ENCODE results near the gene ZNF57. TPM values are rescaled to one million over a fixed set of nuclear protein-coding genes. Genes with fewer than 3 reads are reported as not detected.

ZNF57 gene
- total and polyA plus RNA-seq, 9 of the 15 experiments (the other 6 are each of a cell fraction or from before 2014, with no cell fraction given), result 3.9 to 13.5 (median 7.8) TPM

- no peak overlapping the region for H3K27ac ChIP-seq (ENCODE audit: extremely low read depth, low read depth, low read length)
- WGBS (ENCODE audit: insufficient coverage, low coverage, missing lambda C conversion rate), result 47% methylated on average over 3 of the region's 3 CpGs
- no peaks in the 10 kb centered on the region for H3K79me2 ChIP-seq (ENCODE audit: control insufficient read depth, insufficient read depth, low read length)
- peaks cover 36% of the 10 kb centered on the region for H3K36me3 ChIP-seq (ENCODE audit: control insufficient read depth, insufficient read depth, low read length)
- ChIA-PET POLR2A (no interaction called here), CTCF (ENCODE audit: low intra/inter-chr PET ratio) (no interaction called here)
- no peak for FAIRE-seq
- in situ Hi-C loops (cut with MboI), result no loop called here
- DNase-seq (ENCODE audit: extremely low read depth in 1 of 4, low spot score in 3 of 4), result no peak
- peaks cover 32% of the 10 kb centered on the region for H3K9me3 ChIP-seq (replicated peaks; ENCODE audit: control insufficient read depth, insufficient read depth, low read depth, low read length)
- intact Hi-C loops (cut with micrococcal nuclease), result no loop called here
- H2AFZ ChIP-seq (ENCODE audit: low read depth, low read length), result no peak overlapping the region
- ATAC-seq, result no peak
- no peak overlapping the region for H3K4me3 ChIP-seq
- H3K4me2 ChIP-seq (ENCODE audit: insufficient read depth, low read length), result no peak overlapping the region
- H3K27me3 ChIP-seq (ENCODE audit: control insufficient read depth in 2 of 2, insufficient read depth in 2 of 2, low read length in 2 of 2), result no peaks in the 10 kb centered on the region
- no peaks in the 10 kb centered on the region for H4K20me1 ChIP-seq (replicated peaks; ENCODE audit: control insufficient read depth, insufficient read depth, low read length)
- BruUV-seq (replicated peaks), result no TSS peak
- peaks cover 0 to 5% of the 10 kb centered on the region in 2 experiments; a peak in 2 of 5 replicates for H3K4me1 ChIP-seq (replicated peaks in 1 of 2; ENCODE audit: control insufficient read depth in 2 of 2, insufficient read depth in 2 of 2, low read length in 2 of 2)
- no peak overlapping the region for H3K9ac ChIP-seq (ENCODE audit: insufficient read depth in 1 of 2, low read depth in 2 of 2, low read length in 2 of 2)
- H3K9me1 ChIP-seq (ENCODE audit: control insufficient read depth, insufficient read depth, low read length), result no peaks in the 10 kb centered on the region
- TF ChIP-seq ZNF551 (CRISPR knock-in tag; IDR thresholded peaks at IDR 0.05) (no peak), RHOXF2B (CRISPR knock-in tag; conservative IDR thresholded peaks at IDR 0.05) (no peak), ZNF655 (CRISPR knock-in tag; IDR thresholded peaks at IDR 0.05) (no peak), KAT2B (IDR thresholded peaks at IDR 0.05; ENCODE audit: low read depth, low read length) (no peak), FOXP4 (CRISPR knock-in tag; IDR thresholded peaks at IDR 0.05; ENCODE audit: borderline replicate concordance) (no peak), PREB (CRISPR knock-in tag; IDR thresholded peaks at IDR 0.05) (no peak), ZFP91 (CRISPR knock-in tag; IDR thresholded peaks at IDR 0.05) (no peak), ZNF717 (CRISPR knock-in tag; IDR thresholded peaks at IDR 0.05) (no peak), NFE2L1 (tag; IDR thresholded peaks at IDR 0.05; ENCODE audit: borderline replicate concordance, low read depth) (no peak), DACH1 (IDR thresholded peaks at IDR 0.05; ENCODE audit: partially characterized antibody) (no peak), ARID1B (IDR thresholded peaks at IDR 0.05) (no peak), TOE1 (IDR thresholded peaks at IDR 0.05; ENCODE audit: borderline replicate concordance) (no peak), TOE1 (CRISPR knock-in tag; IDR thresholded peaks at IDR 0.05; ENCODE audit: borderline replicate concordance, low read depth) (no peak), CREM (IDR thresholded peaks at IDR 0.05; ENCODE audit: low read depth) (no peak), THAP7 (CRISPR knock-in tag; IDR thresholded peaks at IDR 0.05) (no peak), POLR2A (conservative IDR thresholded peaks at IDR 0.05) (no peak), KAT8 (IDR thresholded peaks at IDR 0.05; ENCODE audit: low read depth) (no peak), MEF2D (tag; conservative IDR thresholded peaks at IDR 0.05; ENCODE audit: low read depth) (no peak), ZNF584 (CRISPR knock-in tag; IDR thresholded peaks at IDR 0.05; ENCODE audit: low read depth) (no peak)
These were observed 45.9 kb upstream of the ZNF57 start for GRCh38 chr19:2854849-2855248.

Data from K562 (cell line).